Transverse colon (tissue), 3 donors: Measurements from ENCODE around the gene NUDT16.

Source experiments
- CTCF ChIP-seq, 5 experiments: fragments of 200-600 bp in 3 of 5; fragments of 450-650 bp in 2 of 5; sonication (generic) in 3 of 5; IDR thresholded peaks; 1 replicate in 2 of 5; 2 replicates in 3 of 5; pipeline ENCODE4 v1.5.1; 2016 to 2017; ENCODE audit warnings: antibody characterized with exemption in 5 of 5, inconsistent platforms in 3 of 5, mild to moderate bottlenecking in 2 of 5, moderate library complexity in 1 of 5
- EP300 ChIP-seq: sonication (generic); formaldehyde crosslinking; IDR thresholded peaks from one replicate; pipeline ENCODE4 v1.6.1; 2017; ENCODE audit warnings: antibody characterized with exemption, low read depth

GRCh38 chr3:131374741-131375140 is 6.8 kb upstream of the NUDT16 start:
- TF ChIP-seq CTCF (IDR thresholded peaks at IDR 0.05) (no peak), EP300 (no peak)
